22Rv1 (cell line): Measurements from ENCODE around the gene DTD1.

Experiments used
- H3K27ac ChIP-seq: fragments of 450-650 bp; 2 replicates; pipeline ENCODE4 v1.5.1; 2017
- CTCF ChIP-seq: fragments of 450-650 bp; IDR thresholded peaks from 2 replicates; pipeline ENCODE4 v1.5.1; 2017; ENCODE audit warnings: mild to moderate bottlenecking
- ZFX ChIP-seq: fragments of 450-650 bp; IDR thresholded peaks from 2 replicates; pipeline ENCODE4 v1.6.1; 2017; ENCODE audit warnings: antibody characterized with exemption, borderline replicate concordance

Gene DTD1

GRCh38 chr20:18587665-18588573 lies at the start of gene DTD1:
Gene DTD1, plus strand, starts transcription at chr20:18588054. Its CDS starts 19 bp downstream, at chr20:18588073.
- TF ChIP-seq CTCF (peak; percentile 91), ZFX (no peak)
- peak within 1 kb of the TSS; percentile 48; the same call in 1 of the 2 replicates for H3K27ac ChIP-seq

GRCh38 chr20:18541741-18542140 lies 46.1 kb upstream of the DTD1 start:
- TF ChIP-seq CTCF (no peak), ZFX (no peak)
- H3K27ac ChIP-seq, result no peak overlapping the region

GRCh38 chr20:18543216-18543615 lies 44.6 kb upstream of the DTD1 start:
- TF ChIP-seq CTCF (no peak), ZFX (no peak)
- H3K27ac ChIP-seq, result no peak overlapping the region

GRCh38 chr20:18543932-18544331 lies 43.9 kb upstream of the DTD1 start:
- no peak for TF ChIP-seq CTCF
- no peak for TF ChIP-seq ZFX
- H3K27ac ChIP-seq, result no peak overlapping the region

- H3K27ac ChIP-seq, result no peak overlapping the region
- no peak for TF ChIP-seq ZFX
- TF ChIP-seq CTCF, result no peak
Measured at GRCh38 chr20:18545566-18545965, 42.3 kb upstream of the DTD1 start.

- TF ChIP-seq CTCF, result no peak
- TF ChIP-seq ZFX, result no peak
- H3K27ac ChIP-seq, result no peak overlapping the region
Measured at GRCh38 chr20:18548465-18548864, 39.4 kb upstream of the DTD1 start.

- no peak for TF ChIP-seq CTCF
- TF ChIP-seq ZFX, result no peak
- H3K27ac ChIP-seq, result no peak overlapping the region
Measured at GRCh38 chr20:18553746-18554145, 34.1 kb upstream of the DTD1 start.
